Measurements from ENCODE around the gene MIDN.
A peak's percentile ranks its signal among the peaks of the same experiment; 100 is the strongest.

The MIDN gene

DNA sequence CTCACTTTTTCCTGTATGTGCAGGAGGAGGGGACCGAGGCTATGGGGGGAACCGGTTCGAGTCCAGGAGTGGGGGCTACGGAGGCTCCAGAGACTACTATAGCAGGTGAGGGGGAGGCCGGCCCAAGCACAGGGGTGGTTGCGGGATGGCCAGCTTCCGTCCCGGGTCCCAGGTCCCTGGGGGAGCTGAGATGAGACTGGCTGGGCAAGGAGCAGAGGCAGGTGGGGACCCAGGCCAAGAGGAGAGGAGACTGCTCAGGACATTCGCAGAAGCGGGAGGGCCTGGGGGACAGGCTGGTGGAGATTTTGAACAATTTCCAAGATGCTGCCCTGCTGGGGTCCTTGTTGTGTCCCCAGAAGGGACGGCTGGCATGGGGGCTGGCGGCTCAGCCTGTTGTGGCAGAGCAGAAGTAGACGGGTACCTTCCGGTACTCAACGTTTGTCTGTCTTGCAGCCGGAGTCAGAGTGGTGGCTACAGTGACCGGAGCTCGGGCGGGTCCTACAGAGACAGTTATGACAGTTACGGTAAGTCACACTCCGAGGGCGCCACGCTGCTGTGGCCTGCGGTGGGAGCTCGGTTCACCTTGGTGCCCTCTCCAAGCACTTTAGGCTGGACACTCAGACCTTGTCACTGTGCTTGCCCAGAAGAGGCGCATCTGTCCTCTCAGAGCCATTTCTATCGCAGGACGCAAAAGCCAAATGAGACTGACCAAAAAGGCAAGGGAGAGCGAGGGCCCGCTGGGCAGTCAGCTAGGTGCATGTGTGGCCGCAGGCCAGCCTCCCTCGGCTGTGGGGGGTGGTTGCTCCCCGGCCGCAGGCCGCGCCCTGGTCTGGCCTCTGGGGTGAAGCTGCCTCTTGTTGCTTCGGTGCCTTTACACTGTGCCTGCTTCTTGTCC lies 23.4 kb downstream of the MIDN start:
- peak; percentile 62 for DNase-seq

DNA sequence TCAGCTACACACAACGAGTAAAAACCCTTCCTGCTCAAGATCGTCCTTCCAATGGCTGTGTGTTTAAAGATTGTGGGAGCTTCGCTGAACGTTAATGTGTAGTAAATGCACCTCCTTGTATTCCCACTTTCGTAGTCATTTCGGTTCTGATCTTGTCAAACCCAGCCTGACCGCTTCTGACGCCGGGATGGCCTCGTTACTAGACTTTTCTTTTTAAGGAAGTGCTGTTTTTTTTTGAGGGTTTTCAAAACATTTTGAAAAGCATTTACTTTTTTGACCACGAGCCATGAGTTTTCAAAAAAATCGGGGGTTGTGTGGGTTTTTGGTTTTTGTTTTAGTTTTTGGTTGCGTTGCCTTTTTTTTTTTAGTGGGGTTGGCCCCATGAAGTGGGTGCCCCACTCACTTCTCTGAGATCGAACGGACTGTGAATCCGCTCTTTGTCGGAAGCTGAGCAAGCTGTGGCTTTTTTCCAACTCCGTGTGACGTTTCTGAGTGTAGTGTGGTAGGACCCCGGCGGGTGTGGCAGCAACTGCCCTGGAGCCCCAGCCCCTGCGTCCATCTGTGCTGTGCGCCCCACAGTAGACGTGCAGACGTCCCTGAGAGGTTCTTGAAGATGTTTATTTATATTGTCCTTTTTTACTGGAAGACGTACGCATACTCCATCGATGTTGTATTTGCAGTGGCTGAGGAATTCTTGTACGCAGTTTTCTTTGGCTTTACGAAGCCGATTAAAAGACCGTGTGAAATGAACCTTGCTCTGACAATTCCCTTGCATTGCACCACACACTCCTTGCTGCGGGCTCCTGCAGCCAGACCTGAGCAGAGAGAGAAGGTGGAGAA lies 24.3 kb downstream of the MIDN start:
- peak; percentile 79 for DNase-seq

- peak; percentile 80 for DNase-seq
Measured at GRCh38 chr19:1273263-1274041, 25.1 kb downstream of the MIDN start.

DNA sequence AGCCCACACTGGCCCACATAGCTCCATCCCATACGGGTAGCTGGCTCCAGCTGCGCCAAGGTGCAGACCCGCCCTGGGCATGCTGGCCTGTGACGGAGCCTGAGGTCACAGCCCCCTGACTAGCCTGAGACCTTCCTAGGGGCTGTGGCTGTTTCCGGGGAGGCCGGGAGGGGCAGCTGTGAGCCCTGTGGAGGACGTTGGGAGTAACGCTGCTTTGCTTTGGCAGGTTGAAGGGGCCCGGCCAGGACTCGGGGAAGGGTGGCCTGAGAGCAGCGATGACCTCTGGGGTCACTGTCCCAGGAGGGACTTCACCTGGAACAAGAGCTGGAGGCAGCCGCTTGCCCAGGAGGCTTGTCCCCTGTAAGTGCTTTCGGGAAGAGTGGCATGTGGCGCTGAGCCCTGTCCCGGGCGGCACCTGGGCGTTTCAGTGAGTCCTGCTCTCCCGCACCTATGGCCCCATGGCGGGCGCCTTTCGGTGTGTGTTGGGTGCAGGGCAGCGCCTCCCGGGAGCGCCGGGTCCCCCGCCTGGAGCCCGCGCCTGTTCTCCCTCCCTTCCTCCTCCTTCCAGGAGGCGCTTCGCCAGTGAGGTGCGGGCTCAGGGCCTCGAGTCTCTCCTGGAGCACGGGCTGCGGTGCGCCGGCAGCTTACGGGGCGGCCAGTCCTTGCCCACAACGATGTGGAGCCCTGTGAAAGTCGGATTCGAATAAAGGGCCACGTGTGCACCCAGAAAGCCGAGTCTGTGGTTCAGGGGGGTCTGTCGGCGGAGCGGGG lies 25.9 kb downstream of the MIDN start:
- DNase-seq: peak; percentile 54

DNA sequence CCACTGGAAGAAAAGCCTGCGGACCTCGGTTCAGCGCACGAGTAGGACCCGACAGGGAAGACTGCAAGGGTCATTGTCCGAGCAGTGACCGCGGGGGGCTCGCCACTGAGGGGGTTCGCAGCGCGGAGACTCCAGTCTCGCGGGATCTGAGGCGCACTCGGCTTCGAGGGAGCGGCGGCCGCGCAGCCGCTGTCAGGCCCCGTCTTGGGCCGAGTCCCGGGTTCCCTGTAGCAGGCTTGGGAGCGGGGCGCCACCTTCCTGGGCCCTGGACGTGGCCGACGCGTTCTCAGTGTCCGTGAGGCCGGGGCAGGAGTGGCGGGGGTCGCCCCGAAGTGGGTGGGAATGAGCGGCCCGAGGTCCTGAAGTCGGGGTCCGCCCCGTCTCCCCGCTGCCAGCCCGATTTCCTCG lies 26.5 kb downstream of the MIDN start:
- DNase-seq: peak; percentile 66

GRCh38 chr19:1275260-1275975 lies 27.0 kb downstream of the MIDN start, which contains the start of gene FAM174C:
Gene FAM174C (plus strand): TSS chr19:1275530. CDS start chr19:1275550, 20 bp downstream.
- DNase-seq: peak; percentile 99

GRCh38 chr19:1275976-1276627 lies 27.7 kb downstream of the MIDN start:
- no peak for DNase-seq

- no peak for DNase-seq
Measured at GRCh38 chr19:1276628-1277022, 28.2 kb downstream of the MIDN start.

- DNase-seq: no peak
Measured at GRCh38 chr19:1277061-1277460, 28.7 kb downstream of the MIDN start.

- DNase-seq: no peak
Measured at GRCh38 chr19:1278074-1278473, 29.7 kb downstream of the MIDN start.

- no peak for DNase-seq
Measured at GRCh38 chr19:1278713-1279660, 30.6 kb downstream of the MIDN start.

GRCh38 chr19:1279782-1280341 lies 31.5 kb downstream of the MIDN start:
- peak; percentile 79 for DNase-seq

DNA sequence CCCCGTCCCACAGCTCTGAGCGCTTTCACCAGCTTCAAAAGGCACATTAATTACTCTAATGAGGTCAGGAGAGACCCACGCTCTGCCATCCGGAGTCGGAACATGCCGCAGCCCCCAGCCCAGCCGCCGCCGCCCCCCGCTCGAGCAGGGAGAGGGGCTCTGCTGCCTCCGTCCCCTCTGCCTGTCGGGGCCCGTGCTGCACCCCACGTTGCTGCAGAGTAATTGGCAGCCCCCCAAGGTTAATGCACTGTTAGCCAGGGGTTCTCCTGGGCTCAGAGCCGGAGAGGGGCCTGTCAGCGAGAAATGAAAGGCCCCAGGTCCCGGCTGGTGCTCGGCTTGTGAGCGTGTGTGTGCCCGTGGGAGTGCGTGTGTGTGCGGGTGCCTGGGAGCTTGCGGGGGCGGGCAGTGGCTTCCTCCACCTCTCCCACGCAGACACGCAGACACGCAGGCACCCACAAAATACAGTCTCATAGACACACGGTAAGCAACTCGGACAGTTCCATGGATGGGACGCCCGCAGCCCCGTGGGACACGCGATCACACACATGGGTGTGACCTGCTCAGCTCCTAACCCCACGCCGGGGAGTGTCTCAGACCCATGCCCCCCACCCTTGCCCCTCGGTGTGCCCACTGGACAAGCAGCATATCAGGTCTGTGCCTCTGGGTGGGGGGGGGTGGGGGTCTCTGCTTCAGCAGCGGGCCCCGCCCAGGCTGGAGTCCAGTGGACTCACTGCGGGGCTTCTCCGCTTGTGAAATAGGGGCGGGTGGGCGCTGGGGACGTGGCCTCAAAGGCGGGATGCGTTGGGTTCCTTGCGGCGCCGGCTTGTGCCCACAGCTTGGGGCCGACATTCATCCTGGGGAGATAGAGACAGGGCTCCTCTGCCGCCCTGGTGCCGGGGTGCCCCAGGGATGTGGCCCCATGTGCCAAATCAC lies 32.5 kb downstream of the MIDN start:
- DNase-seq: no peak

DNA sequence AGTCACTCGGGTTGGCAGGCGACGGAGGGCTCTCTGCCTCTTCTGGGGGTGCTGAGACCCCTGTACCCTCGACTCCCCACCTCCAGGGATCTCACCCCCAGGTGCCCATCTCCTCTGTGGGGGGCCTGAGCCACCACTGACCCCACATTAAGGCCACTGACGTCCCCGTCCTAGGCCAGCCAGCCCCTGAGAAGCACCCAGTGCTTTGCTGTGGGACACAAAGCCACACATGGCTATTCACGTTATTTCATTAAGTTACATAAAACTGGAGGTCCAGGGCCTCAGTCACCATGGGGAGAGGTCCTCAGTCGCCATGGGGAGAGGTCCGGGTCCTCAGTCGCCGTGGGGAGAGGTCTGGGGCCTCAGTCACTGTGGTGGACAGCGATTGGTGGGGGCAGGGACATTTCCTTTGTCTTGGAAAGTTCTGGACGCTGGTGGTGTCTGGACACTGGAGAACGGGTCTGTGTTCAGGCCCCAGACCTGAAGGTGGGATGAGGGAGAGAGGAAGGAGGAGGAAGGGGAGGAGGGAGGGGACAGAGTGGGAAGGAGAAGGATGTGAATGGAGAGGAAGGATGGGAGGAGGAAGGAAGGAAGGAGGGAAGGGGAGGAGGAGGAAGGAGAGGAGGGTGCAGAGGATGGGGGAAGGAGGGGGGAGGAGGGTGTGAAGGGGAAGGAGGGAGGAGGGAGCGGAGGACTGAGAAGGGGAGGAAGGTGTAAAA lies 33.3 kb downstream of the MIDN start:
- no peak for DNase-seq

DNA sequence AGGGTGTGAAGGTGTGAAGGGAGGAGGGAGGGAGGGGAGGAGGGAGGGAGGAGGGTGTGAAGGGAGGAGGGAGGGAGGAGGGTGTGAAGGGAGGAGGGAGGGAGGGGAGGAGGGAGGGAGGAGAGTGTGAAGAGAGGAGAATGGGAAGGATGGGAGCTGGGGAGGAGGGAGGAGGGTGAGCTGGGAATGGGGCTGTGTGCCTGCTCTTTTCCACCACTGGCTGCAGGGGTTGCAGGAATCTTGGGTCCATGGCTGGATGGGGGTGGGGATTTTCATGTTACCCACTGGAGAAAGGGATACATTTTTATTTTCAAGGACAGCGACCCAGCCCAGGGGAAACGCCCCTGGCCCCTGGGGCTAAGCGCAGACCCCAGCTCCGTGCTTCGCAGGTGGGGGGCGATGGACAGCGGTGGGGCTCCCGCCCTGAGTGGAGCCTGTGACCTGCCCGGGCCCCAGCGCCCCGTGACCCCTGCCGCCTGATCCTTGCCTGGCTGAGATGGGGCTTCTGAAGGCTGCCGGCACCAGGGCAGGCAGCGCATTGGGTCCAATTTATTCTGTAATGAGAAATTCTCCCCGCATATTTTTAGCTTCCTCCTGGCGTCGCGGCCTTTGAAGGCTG lies 34.3 kb downstream of the MIDN start:
- DNase-seq: no peak

GRCh38 chr19:1283207-1283916 lies 35.0 kb downstream of the MIDN start:
- DNase-seq: no peak
